Transverse colon (tissue), 4 donors: Measurements from ENCODE around the gene BCL11A.
A peak's percentile ranks its signal among the peaks of the same experiment; 100 is the strongest.

Experiments
- EP300 ChIP-seq: sonication (generic); formaldehyde crosslinking; IDR thresholded peaks from one replicate; pipeline ENCODE4 v1.6.1; 2017; ENCODE audit warnings: antibody characterized with exemption, low read depth
- POLR2A ChIP-seq: fragments of 450-650 bp; IDR thresholded peaks from one replicate; pipeline ENCODE4 v1.6.1; 2016; ENCODE audit warnings: antibody characterized with exemption, mild to moderate bottlenecking, moderate library complexity
- POLR2AphosphoS5 ChIP-seq, 3 donors: sonication (generic); formaldehyde crosslinking; IDR thresholded peaks; one replicate each; pipeline ENCODE4 v1.6.1; 2016; ENCODE audit warnings: antibody characterized with exemption in 3 of 3
- TF ChIP-seq, protein P1 (sequence below), 5 experiments: fragments of 200-600 bp in 3 of 5; fragments of 450-650 bp in 2 of 5; sonication (generic) in 3 of 5; IDR thresholded peaks; 1 replicate in 2 of 5; 2 replicates in 3 of 5; pipeline ENCODE4 v1.5.1; 2016 to 2017; ENCODE audit warnings: antibody characterized with exemption in 5 of 5, inconsistent platforms in 3 of 5, mild to moderate bottlenecking in 2 of 5, moderate library complexity in 1 of 5

DNA sequence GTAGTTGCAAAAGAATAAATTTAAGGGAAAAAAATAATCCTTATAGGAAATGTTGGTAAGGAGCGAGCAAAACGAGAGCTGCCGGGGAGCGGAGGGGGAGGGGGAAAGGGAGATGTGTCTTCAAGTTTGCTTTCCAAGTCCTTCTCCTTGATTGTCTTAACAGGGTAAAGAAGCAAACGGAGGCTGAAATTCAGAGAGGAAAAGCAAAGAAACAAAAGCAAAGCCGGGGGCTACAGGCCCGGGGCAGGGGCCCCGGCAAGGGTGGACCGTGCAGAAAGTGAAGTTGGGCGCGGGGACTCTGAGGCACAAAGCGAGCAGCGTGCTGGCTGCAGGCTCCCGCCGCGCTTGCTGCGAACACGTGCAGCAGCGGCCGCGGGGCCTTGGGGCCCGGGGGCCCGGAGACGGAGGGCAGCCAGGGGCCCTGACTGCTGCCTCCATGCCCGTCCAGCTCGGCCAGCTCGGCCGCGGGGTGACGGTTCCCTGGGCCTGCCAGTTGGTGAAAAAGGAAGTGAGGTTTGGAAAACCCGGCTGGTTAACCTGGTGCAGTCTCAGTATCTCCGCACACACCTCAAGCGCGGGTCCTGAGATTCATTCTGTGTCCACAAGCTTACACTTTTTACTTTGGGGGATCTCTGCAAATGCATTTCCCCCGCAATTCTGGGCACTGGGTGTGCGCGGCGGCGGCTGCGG, 4.1 kb downstream of the BCL11A start:
- TF ChIP-seq, protein P1, sequence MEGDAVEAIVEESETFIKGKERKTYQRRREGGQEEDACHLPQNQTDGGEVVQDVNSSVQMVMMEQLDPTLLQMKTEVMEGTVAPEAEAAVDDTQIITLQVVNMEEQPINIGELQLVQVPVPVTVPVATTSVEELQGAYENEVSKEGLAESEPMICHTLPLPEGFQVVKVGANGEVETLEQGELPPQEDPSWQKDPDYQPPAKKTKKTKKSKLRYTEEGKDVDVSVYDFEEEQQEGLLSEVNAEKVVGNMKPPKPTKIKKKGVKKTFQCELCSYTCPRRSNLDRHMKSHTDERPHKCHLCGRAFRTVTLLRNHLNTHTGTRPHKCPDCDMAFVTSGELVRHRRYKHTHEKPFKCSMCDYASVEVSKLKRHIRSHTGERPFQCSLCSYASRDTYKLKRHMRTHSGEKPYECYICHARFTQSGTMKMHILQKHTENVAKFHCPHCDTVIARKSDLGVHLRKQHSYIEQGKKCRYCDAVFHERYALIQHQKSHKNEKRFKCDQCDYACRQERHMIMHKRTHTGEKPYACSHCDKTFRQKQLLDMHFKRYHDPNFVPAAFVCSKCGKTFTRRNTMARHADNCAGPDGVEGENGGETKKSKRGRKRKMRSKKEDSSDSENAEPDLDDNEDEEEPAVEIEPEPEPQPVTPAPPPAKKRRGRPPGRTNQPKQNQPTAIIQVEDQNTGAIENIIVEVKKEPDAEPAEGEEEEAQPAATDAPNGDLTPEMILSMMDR (IDR thresholded peaks at IDR 0.05), result no peak
- TF ChIP-seq POLR2A, result peak; percentile 24
- TF ChIP-seq EP300, result no peak
- peak in 1 of 3 donors; percentile 21 for TF ChIP-seq POLR2AphosphoS5 (IDR thresholded peaks at IDR 0.05)
